CD4-positive, alpha-beta T cell treated with Interleukin-12 subunit alpha and Interleukin-12 subunit beta, for 1 hour (primary cell): ENCODE results near the gene XRCC3.
A peak's percentile ranks its signal among the peaks of the same experiment; 100 is the strongest.
"Not testable (repeated sequence)": the region's sequence is repeated elsewhere in the genome, so short reads cannot be mapped to it uniquely, and the experiment has no call there.

ENCODE experiments used
- DNase-seq: peaks from one replicate; pipeline ENCODE4 v3.0.0-alpha.2; 2020

XRCC3 gene

GRCh38 chr14:103692159-103692558, 23.1 kb downstream of the XRCC3 start:
- no peak for DNase-seq

- not testable (repeated sequence) for DNase-seq
Measured at GRCh38 chr14:103691655-103692054, 23.6 kb downstream of the XRCC3 start.

GRCh38 chr14:103690332-103690731, 24.9 kb downstream of the XRCC3 start:
- DNase-seq = no peak

- DNase-seq = no peak
Measured at GRCh38 chr14:103688906-103689902, 26.0 kb downstream of the XRCC3 start.

- DNase-seq = no peak
Measured at GRCh38 chr14:103688441-103688840, 26.8 kb downstream of the XRCC3 start.

- no peak for DNase-seq
Measured at GRCh38 chr14:103687712-103688111, 27.5 kb downstream of the XRCC3 start.

GRCh38 chr14:103686831-103687485, 28.3 kb downstream of the XRCC3 start:
- DNase-seq = no peak

- no peak for DNase-seq
Measured at GRCh38 chr14:103685276-103686211, 29.7 kb downstream of the XRCC3 start.

GRCh38 chr14:103684871-103685270, 30.4 kb downstream of the XRCC3 start:
- no peak for DNase-seq

- no peak for DNase-seq
Measured at GRCh38 chr14:103684471-103684870, 30.8 kb downstream of the XRCC3 start.

- DNase-seq = no peak
Measured at GRCh38 chr14:103683139-103683538, 32.1 kb downstream of the XRCC3 start.

- no peak for DNase-seq
Measured at GRCh38 chr14:103680491-103681231, 34.6 kb downstream of the XRCC3 start.

- DNase-seq = peak; percentile 38
Measured at GRCh38 chr14:103679351-103679750, 35.9 kb downstream of the XRCC3 start.

GRCh38 chr14:103676881-103677675, 38.2 kb downstream of the XRCC3 start:
- DNase-seq = no peak

GRCh38 chr14:103675957-103676356, 39.3 kb downstream of the XRCC3 start:
- no peak for DNase-seq

GRCh38 chr14:103671911-103672310, 43.3 kb downstream of the XRCC3 start:
- DNase-seq = no peak

GRCh38 chr14:103669370-103669769, 45.9 kb downstream of the XRCC3 start:
- no peak for DNase-seq

GRCh38 chr14:103668117-103668516, 47.1 kb downstream of the XRCC3 start:
- no peak for DNase-seq

GRCh38 chr14:103667671-103668070, 47.6 kb downstream of the XRCC3 start:
- no peak for DNase-seq

- DNase-seq = no peak
Measured at GRCh38 chr14:103663506-103663905, 51.7 kb downstream of the XRCC3 start.

GRCh38 chr14:103662591-103662990, 52.7 kb downstream of the XRCC3 start:
- no peak for DNase-seq
